Stomach (tissue), 9 donors: ENCODE measurements around the gene COTL1. TPM values are rescaled to one million over a fixed set of nuclear protein-coding genes. Genes with fewer than 3 reads are reported as not detected.

Experiments
- DNase-seq, 2 donors: peaks; one replicate each; pipeline versions ENCODE4 v3.0.0 to v3.0.0-alpha.2; 2013 to 2019
- H3K27ac ChIP-seq, 5 donors: fragments of 200-600 bp in 4 of 5; sonication (generic) in 4 of 5; one replicate each; pipeline ENCODE4 v1.5.1; 2013 to 2019; ENCODE audit warnings: mild to moderate bottlenecking in 1 of 5, moderate library complexity in 1 of 5
- H3K27me3 ChIP-seq, 3 donors: fragments of 200-600 bp; sonication (generic); one replicate each; pipeline ENCODE4 v1.5.1; 2017 to 2019; ENCODE audit warnings: mixed run types in 1 of 3
- H3K36me3 ChIP-seq, 4 donors: fragments of 200-600 bp; sonication (generic); 1 replicate in 3 of 4; 2 replicates in 1 of 4; pipeline ENCODE4 v1.5.1; 2016 to 2019
- H3K4me1 ChIP-seq, 4 donors: fragments of 200-600 bp; sonication (generic); one replicate each; pipeline ENCODE4 v1.5.1; 2016 to 2019
- H3K4me3 ChIP-seq, 4 donors: fragments of 200-600 bp; sonication (generic) in 3 of 4; one replicate each; pipeline ENCODE4 v1.5.1; 2016 to 2019; ENCODE audit warnings: mild to moderate bottlenecking in 1 of 4
- H3K9me3 ChIP-seq, 4 donors: fragments of 200-600 bp; sonication (generic); one replicate each; pipeline ENCODE4 v1.5.1; 2016 to 2019
- CTCF ChIP-seq, 7 experiments: fragments of 450-650 bp in 4 of 7; fragments of 200-600 bp in 3 of 7; sonication (generic) in 3 of 7; IDR thresholded peaks; one replicate each; pipeline ENCODE4 v1.5.1; 2016 to 2019; ENCODE audit warnings: antibody characterized with exemption in 7 of 7, control low read depth in 2 of 7, mild to moderate bottlenecking in 1 of 7
- EP300 ChIP-seq: sonication (generic); formaldehyde crosslinking; IDR thresholded peaks from one replicate; pipeline ENCODE4 v1.6.1; 2017; ENCODE audit warnings: antibody characterized with exemption
- POLR2A ChIP-seq, 4 donors: fragments of 450-650 bp; IDR thresholded peaks; one replicate each; pipeline ENCODE4 v1.6.1; 2016; ENCODE audit warnings: antibody characterized with exemption in 4 of 4, control low read depth in 2 of 4, mild to moderate bottlenecking in 1 of 4, moderate library complexity in 1 of 4
- POLR2AphosphoS5 ChIP-seq, 3 donors: sonication (generic); formaldehyde crosslinking; IDR thresholded peaks; one replicate each; pipeline ENCODE4 v1.6.1; 2016; ENCODE audit warnings: antibody characterized with exemption in 3 of 3
- WGBS, 5 donors: extraction: QIAGEN DNeasy Blood & Tissue Kit in 3 of 5; methylation state at CpG; one replicate each; pipeline versions ENCODE4 v1.1.5 to v1.1.7; 2013 to 2018; 5-methylcytosine and 5-hydroxymethylcytosine counted together
- intact Hi-C: fragments of 100-400 bp; cut with DNase I; formaldehyde crosslinking; loops from one replicate; pipeline ENCODE4 v1.15.1; 2023; ENCODE audit warnings: low total_unique reads
- polyA plus RNA-seq, 3 donors: library from polyadenylated mRNA; stranded (reverse); fragments of 200-250 nt; gene quantifications; one replicate each; pipeline ENCODE4 v1.2.3, GENCODE V29; 2013
- total RNA-seq, 5 donors: library from RNA; depleted of rRNA; stranded (reverse); fragments of >200 nt; gene quantifications; one replicate each; pipeline versions ENCODE4 v1.1.0 to v1.2.3, GENCODE V29; 2014 to 2016
- donor health status: healthy with polysubstance abuse.
- donor health status: Bipolar disorder and iron deficiency.
- donor health status: healthy.

Gene COTL1
- total and polyA plus RNA-seq, 8 donors = 40.3 to 187 (median 177) TPM

- TF ChIP-seq EP300 (no peak), POLR2AphosphoS5 (IDR thresholded peaks at IDR 0.05) (no peak), CTCF (IDR thresholded peaks at IDR 0.05) (no peak), POLR2A (IDR thresholded peaks at IDR 0.05) (no peak)
- intact Hi-C loops = no loop called here
- Histone ChIP-seq H3K27ac (peak overlapping the region in 1 of 5 donors; percentile 13), H3K9me3 (no peaks in the 10 kb centered on the region), H3K36me3 (peaks cover 61 to 95% (median 92%) of the 10 kb centered on the region in 4 donors), H3K4me3 (no peak overlapping the region), H3K27me3 (no peaks in the 10 kb centered on the region), H3K4me1 (peaks cover 4 to 31% (median 13%) of the 10 kb centered on the region in 4 donors)
- no peak for DNase-seq
- 47 to 69% (median 62%) methylated on average over 6 of the region's 6 CpGs for WGBS, 5 donors
These were observed 37.1 kb upstream of the COTL1 start for GRCh38 chr16:84654998-84655397.

GRCh38 chr16:84654238-84654637 is 36.4 kb upstream of the COTL1 start:
- no peaks in the 10 kb centered on the region for H3K9me3 ChIP-seq
- no peaks in the 10 kb centered on the region for H3K27me3 ChIP-seq
- peaks cover 11 to 38% (median 20%) of the 10 kb centered on the region in 4 donors for H3K4me1 ChIP-seq
- TF ChIP-seq CTCF (IDR thresholded peaks at IDR 0.05) = no peak
- TF ChIP-seq POLR2A (IDR thresholded peaks at IDR 0.05) = no peak
- no peak for TF ChIP-seq POLR2AphosphoS5 (IDR thresholded peaks at IDR 0.05)
- no peak for TF ChIP-seq EP300
- DNase-seq = no peak
- H3K4me3 ChIP-seq = no peak overlapping the region
- H3K36me3 ChIP-seq = peaks cover 53 to 88% (median 84%) of the 10 kb centered on the region in 4 donors
- intact Hi-C loops = no loop called here
- whole genome bisulfite sequencing, 5 donors = 91 to 95% (median 92%) methylated on average over 3 of the region's 3 CpGs
- no peak overlapping the region for H3K27ac ChIP-seq

- H3K4me1 ChIP-seq = peaks cover 14 to 38% (median 28%) of the 10 kb centered on the region in 4 donors
- H3K36me3 ChIP-seq = peaks cover 37 to 71% (median 67%) of the 10 kb centered on the region in 4 donors
- intact Hi-C loops = no loop called here
- WGBS, 5 donors = 80 to 87% (median 86%) methylated on average over 7 of the region's 7 CpGs
- DNase-seq = peak in 1 of 2 donors; percentile 40
- TF ChIP-seq POLR2AphosphoS5 (IDR thresholded peaks at IDR 0.05) = no peak
- TF ChIP-seq EP300 = no peak
- no peak overlapping the region for H3K4me3 ChIP-seq
- no peak overlapping the region for H3K27ac ChIP-seq
- H3K9me3 ChIP-seq = no peaks in the 10 kb centered on the region
- H3K27me3 ChIP-seq = no peaks in the 10 kb centered on the region
These were observed 34.7 kb upstream of the COTL1 start for GRCh38 chr16:84652566-84652965.

- H3K4me3 ChIP-seq = peak overlapping the region in 1 of 4 donors; percentile 73
- H3K27me3 ChIP-seq = no peaks in the 10 kb centered on the region
- H3K9me3 ChIP-seq = no peaks in the 10 kb centered on the region
- TF ChIP-seq POLR2A (IDR thresholded peaks at IDR 0.05) (no peak), POLR2AphosphoS5 (IDR thresholded peaks at IDR 0.05) (peak in 1 of 3 donors; percentile 15), CTCF (IDR thresholded peaks at IDR 0.05) (no peak)
- intact Hi-C loops = no loop called here
- peaks cover 14 to 40% (median 32%) of the 10 kb centered on the region in 4 donors for H3K4me1 ChIP-seq
- H3K27ac ChIP-seq = peak overlapping the region in 2 of 5 donors; percentile 89 to 97
- no peak for DNase-seq
- WGBS, 5 donors = 69 to 78% (median 77%) methylated on average over 20 of the region's 20 CpGs
- peaks cover 25 to 49% (median 47%) of the 10 kb centered on the region in 4 donors for H3K36me3 ChIP-seq
These were observed 32.4 kb upstream of the COTL1 start for GRCh38 chr16:84650062-84650991.
